Neural cell (in vitro differentiated cells): ENCODE results near the gene ILK. TPM values are rescaled to one million over a fixed set of nuclear protein-coding genes. Genes with fewer than 3 reads are reported as not detected.

Experiments
- H2AFZ ChIP-seq: fragments of 200-600, 300-800 bp; sonication (generic), shearing (Covaris generic); 2 replicates; pipeline ENCODE4 v1.6.0; 2014; ENCODE audit warnings: low read depth, mild to moderate bottlenecking, antibody characterized with exemption, low read length, moderate library complexity
- H3F3A ChIP-seq: fragments of 200-600 bp; shearing (Covaris generic); 2 replicates; pipeline ENCODE4 v1.6.1; 2016; ENCODE audit warnings: mild to moderate bottlenecking, moderate library complexity, mixed read lengths, antibody characterized with exemption, low read length; ENCODE audit not compliant: insufficient read depth, poor library complexity, severe bottlenecking
- H3K27ac ChIP-seq: fragments of 200-600, 300-800 bp; sonication (generic), shearing (Covaris generic); 2 replicates; pipeline ENCODE4 v1.5.1; 2014; ENCODE audit warnings: mild to moderate bottlenecking, low read length, moderate library complexity
- H3K27me3 ChIP-seq: fragments of 300-800, 200-600 bp; sonication (generic), shearing (Covaris generic); 2 replicates; pipeline ENCODE4 v1.6.0; 2014; ENCODE audit warnings: mild to moderate bottlenecking, low read depth, low read length, moderate library complexity; ENCODE audit not compliant: insufficient read depth
- H3K36me3 ChIP-seq: fragments of 300-800, 200-600 bp; sonication (generic), shearing (Covaris generic); 2 replicates; pipeline ENCODE4 v1.5.1; 2014; ENCODE audit warnings: mild to moderate bottlenecking, antibody characterized with exemption, low read length, moderate library complexity; ENCODE audit not compliant: insufficient read depth
- H3K4me2 ChIP-seq: fragments of 300-800, 200-600 bp; sonication (generic), shearing (Covaris generic); 2 replicates; pipeline ENCODE4 v1.6.0; 2014; ENCODE audit warnings: mild to moderate bottlenecking, low read length
- H3K4me3 ChIP-seq: fragments of 300-800, 200-600 bp; sonication (generic), shearing (Covaris generic); 2 replicates; pipeline ENCODE4 v1.5.1; 2014; ENCODE audit warnings: mild to moderate bottlenecking, low read length, moderate library complexity
- H3K79me2 ChIP-seq: fragments of 200-600 bp; shearing (Covaris generic); replicated peaks from 2 replicates; pipeline ENCODE4 v1.6.0; 2014; ENCODE audit warnings: mild to moderate bottlenecking, low read length, moderate library complexity; ENCODE audit not compliant: insufficient read depth
- H3K9ac ChIP-seq: fragments of 300-800, 200-600 bp; sonication (generic), shearing (Covaris generic); 2 replicates; pipeline ENCODE4 v1.6.1; 2016; ENCODE audit warnings: mild to moderate bottlenecking, low read length, mixed read lengths
- H3K9me2 ChIP-seq: fragments of 200-600 bp; shearing (Covaris generic); 2 replicates; pipeline ENCODE4 v1.6.1; 2016; ENCODE audit warnings: mild to moderate bottlenecking, low read length, mixed read lengths; ENCODE audit not compliant: insufficient read depth
- H3K9me3 ChIP-seq: fragments of 200-600, 300-800 bp; sonication (generic), shearing (Covaris generic); 2 replicates; pipeline ENCODE4 v1.6.1; 2016; ENCODE audit warnings: mild to moderate bottlenecking, mixed run types, low read length, moderate library complexity, mixed read lengths
- H4K20me1 ChIP-seq: fragments of 200-600 bp; shearing (Covaris generic); 2 replicates; pipeline ENCODE4 v1.6.1; 2016; ENCODE audit warnings: mild to moderate bottlenecking, mixed run types; ENCODE audit not compliant: insufficient read depth
- EP300 ChIP-seq: fragments of 450-650 bp; conservative IDR thresholded peaks from 2 replicates; pipeline ENCODE4 v1.6.1; 2014; ENCODE audit warnings: antibody characterized with exemption, mild to moderate bottlenecking, moderate library complexity; ENCODE audit not compliant: poor library complexity, severe bottlenecking
- EZH2 ChIP-seq: fragments of 200-600, 300-800 bp; shearing (Covaris generic), sonication (generic); IDR thresholded peaks from 2 replicates; pipeline ENCODE4 v1.6.1; 2014; ENCODE audit warnings: antibody characterized with exemption, low read length, borderline replicate concordance, mild to moderate bottlenecking; ENCODE audit not compliant: insufficient read depth, poor library complexity, severe bottlenecking
- POLR2AphosphoS5 ChIP-seq: IDR thresholded peaks from 2 replicates; pipeline ENCODE4 v1.6.1; 2012
- RAD21 ChIP-seq: fragments of 450-650 bp; conservative IDR thresholded peaks from 2 replicates; pipeline ENCODE4 v1.6.1; 2014; ENCODE audit warnings: antibody characterized with exemption, mild to moderate bottlenecking, moderate library complexity
- SMC3 ChIP-seq: fragments of 450-650 bp; conservative IDR thresholded peaks from 2 replicates; pipeline ENCODE4 v1.6.1; 2014; ENCODE audit warnings: antibody characterized with exemption, mild to moderate bottlenecking, moderate library complexity; ENCODE audit not compliant: poor library complexity
- TAF1 ChIP-seq: IDR thresholded peaks from 2 replicates; pipeline ENCODE4 v1.6.1; 2012; ENCODE audit warnings: low read depth
- polyA plus RNA-seq: library from polyadenylated mRNA; depleted of rRNA; stranded (reverse); fragments of >200 nt; gene quantifications from 2 replicates; pipeline ENCODE4 v1.2.3, GENCODE V29; 2014
- TF ChIP-seq, protein P1 (sequence below): IDR thresholded peaks from 2 replicates; pipeline ENCODE4 v1.6.1; 2012; ENCODE audit warnings: borderline replicate concordance
- TF ChIP-seq, protein P2 (sequence below): fragments of 450-650 bp; IDR thresholded peaks from 2 replicates; pipeline ENCODE4 v1.5.1; 2014; ENCODE audit warnings: antibody characterized with exemption, mild to moderate bottlenecking, moderate library complexity; ENCODE audit not compliant: poor library complexity, severe bottlenecking

ILK gene
- polyA plus RNA-seq, 1 donor from 2014 or later: 68.8 TPM

DNA sequence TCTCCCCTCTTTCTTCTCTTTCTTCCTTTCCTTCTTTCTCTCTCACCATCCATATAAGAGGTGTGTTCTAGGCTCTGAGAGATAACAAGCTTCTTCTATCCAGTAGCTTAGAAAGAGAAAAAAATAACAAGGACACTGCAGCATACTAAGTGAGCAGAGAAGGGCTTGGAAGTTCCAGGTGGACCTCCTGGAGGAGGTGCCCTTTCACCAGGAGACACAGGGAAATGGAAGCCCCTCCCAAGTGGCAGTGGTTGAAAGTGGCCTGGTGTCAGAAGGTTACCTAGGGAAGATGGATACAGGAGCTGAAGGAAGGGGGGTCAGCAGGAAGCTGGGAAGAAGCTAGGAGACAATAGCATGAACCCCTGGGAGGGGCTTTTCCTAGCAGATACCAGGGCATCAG is 46.5 kb downstream of the ILK start:
- H3K9me3 ChIP-seq: no peaks in the 10 kb centered on the region
- no peaks in the 10 kb centered on the region for H3F3A ChIP-seq
- peaks cover 44% of the 10 kb centered on the region for H4K20me1 ChIP-seq
- H3K79me2 ChIP-seq: peaks cover 98% of the 10 kb centered on the region
- no peak for TF ChIP-seq POLR2AphosphoS5
- no peaks in the 10 kb centered on the region for H3K27me3 ChIP-seq
- no peak overlapping the region for H2AFZ ChIP-seq
- H3K4me3 ChIP-seq: no peak overlapping the region
- no peak overlapping the region for H3K4me2 ChIP-seq
- no peak overlapping the region for H3K9ac ChIP-seq
- H3K27ac ChIP-seq: no peak overlapping the region
- no peaks in the 10 kb centered on the region for H3K36me3 ChIP-seq
- H3K9me2 ChIP-seq: no peaks in the 10 kb centered on the region

DNA sequence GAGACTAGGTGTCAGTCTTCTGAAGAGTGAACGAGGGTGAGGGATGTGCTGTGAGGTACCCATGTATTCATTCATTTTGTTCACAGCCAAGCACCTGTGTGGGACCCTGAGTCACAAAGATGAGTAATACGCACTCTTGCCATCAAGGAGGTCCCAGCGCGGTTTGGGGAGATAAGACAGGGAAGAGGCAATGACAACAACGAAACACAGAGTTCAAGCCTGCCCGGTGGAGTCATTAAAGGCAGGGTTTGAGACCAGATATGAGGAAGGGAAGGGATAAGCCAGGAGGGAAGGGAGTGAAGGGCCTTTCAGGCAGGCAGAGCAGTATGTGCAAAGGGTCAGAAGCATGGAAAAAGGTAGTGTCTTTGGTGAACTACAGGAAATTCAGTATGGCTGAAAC is 47.4 kb downstream of the ILK start:
- Histone ChIP-seq H4K20me1 (peaks cover 37% of the 10 kb centered on the region), H2AFZ (no peak overlapping the region), H3K27me3 (no peaks in the 10 kb centered on the region), H3K27ac (no peak overlapping the region), H3K36me3 (no peaks in the 10 kb centered on the region), H3K4me3 (no peak overlapping the region), H3K79me2 (peaks cover 92% of the 10 kb centered on the region), H3K4me2 (no peak overlapping the region), H3K9me3 (no peaks in the 10 kb centered on the region), H3K9ac (no peak overlapping the region), H3K9me2 (no peaks in the 10 kb centered on the region), H3F3A (no peaks in the 10 kb centered on the region)
- no peak for TF ChIP-seq RAD21
- no peak for TF ChIP-seq EZH2
- TF ChIP-seq POLR2AphosphoS5: no peak
- TF ChIP-seq, protein P1, sequence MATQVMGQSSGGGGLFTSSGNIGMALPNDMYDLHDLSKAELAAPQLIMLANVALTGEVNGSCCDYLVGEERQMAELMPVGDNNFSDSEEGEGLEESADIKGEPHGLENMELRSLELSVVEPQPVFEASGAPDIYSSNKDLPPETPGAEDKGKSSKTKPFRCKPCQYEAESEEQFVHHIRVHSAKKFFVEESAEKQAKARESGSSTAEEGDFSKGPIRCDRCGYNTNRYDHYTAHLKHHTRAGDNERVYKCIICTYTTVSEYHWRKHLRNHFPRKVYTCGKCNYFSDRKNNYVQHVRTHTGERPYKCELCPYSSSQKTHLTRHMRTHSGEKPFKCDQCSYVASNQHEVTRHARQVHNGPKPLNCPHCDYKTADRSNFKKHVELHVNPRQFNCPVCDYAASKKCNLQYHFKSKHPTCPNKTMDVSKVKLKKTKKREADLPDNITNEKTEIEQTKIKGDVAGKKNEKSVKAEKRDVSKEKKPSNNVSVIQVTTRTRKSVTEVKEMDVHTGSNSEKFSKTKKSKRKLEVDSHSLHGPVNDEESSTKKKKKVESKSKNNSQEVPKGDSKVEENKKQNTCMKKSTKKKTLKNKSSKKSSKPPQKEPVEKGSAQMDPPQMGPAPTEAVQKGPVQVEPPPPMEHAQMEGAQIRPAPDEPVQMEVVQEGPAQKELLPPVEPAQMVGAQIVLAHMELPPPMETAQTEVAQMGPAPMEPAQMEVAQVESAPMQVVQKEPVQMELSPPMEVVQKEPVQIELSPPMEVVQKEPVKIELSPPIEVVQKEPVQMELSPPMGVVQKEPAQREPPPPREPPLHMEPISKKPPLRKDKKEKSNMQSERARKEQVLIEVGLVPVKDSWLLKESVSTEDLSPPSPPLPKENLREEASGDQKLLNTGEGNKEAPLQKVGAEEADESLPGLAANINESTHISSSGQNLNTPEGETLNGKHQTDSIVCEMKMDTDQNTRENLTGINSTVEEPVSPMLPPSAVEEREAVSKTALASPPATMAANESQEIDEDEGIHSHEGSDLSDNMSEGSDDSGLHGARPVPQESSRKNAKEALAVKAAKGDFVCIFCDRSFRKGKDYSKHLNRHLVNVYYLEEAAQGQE: no peak
- no peak for TF ChIP-seq TAF1
- TF ChIP-seq SMC3: no peak
- TF ChIP-seq EP300: no peak
- TF ChIP-seq, protein P2, sequence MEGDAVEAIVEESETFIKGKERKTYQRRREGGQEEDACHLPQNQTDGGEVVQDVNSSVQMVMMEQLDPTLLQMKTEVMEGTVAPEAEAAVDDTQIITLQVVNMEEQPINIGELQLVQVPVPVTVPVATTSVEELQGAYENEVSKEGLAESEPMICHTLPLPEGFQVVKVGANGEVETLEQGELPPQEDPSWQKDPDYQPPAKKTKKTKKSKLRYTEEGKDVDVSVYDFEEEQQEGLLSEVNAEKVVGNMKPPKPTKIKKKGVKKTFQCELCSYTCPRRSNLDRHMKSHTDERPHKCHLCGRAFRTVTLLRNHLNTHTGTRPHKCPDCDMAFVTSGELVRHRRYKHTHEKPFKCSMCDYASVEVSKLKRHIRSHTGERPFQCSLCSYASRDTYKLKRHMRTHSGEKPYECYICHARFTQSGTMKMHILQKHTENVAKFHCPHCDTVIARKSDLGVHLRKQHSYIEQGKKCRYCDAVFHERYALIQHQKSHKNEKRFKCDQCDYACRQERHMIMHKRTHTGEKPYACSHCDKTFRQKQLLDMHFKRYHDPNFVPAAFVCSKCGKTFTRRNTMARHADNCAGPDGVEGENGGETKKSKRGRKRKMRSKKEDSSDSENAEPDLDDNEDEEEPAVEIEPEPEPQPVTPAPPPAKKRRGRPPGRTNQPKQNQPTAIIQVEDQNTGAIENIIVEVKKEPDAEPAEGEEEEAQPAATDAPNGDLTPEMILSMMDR: no peak

DNA sequence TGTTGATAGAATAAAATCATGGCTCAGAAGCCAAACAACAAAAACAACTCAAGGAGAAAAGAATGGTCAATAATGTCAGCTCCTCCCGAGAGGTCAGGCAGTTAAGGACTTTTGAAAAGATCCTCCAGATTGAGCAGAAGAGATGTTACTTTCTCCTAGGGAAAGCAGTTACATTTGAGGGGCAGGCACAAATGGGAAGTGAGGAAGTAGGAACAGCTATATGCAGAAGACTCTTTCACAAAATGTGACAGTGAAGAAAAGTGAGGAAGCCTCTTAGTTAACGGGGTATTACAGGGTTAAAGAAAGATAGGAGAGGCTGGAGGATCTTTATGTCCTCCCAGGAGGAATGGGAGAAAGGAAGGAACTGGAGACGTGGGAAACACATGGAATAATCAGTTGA is 48.6 kb downstream of the ILK start:
- H3K27me3 ChIP-seq: no peaks in the 10 kb centered on the region
- no peak overlapping the region for H3K27ac ChIP-seq
- TF ChIP-seq, protein P1: no peak
- no peak for TF ChIP-seq SMC3
- TF ChIP-seq EZH2: no peak
- TF ChIP-seq TAF1: no peak
- no peaks in the 10 kb centered on the region for H3K36me3 ChIP-seq
- H3K4me3 ChIP-seq: peak overlapping the region; percentile 84
- H3K4me2 ChIP-seq: peak overlapping the region; percentile 43
- H2AFZ ChIP-seq: no peak overlapping the region
- no peak overlapping the region for H3K9ac ChIP-seq
- no peaks in the 10 kb centered on the region for H3F3A ChIP-seq
- H3K9me2 ChIP-seq: no peaks in the 10 kb centered on the region
- peaks cover 91% of the 10 kb centered on the region for H3K79me2 ChIP-seq
- peaks cover 25% of the 10 kb centered on the region for H4K20me1 ChIP-seq
- no peaks in the 10 kb centered on the region for H3K9me3 ChIP-seq
